HS-27A (cell line): Measurements from ENCODE around the gene RGMA.

Experiments used
- DNase-seq: peaks from one replicate; pipeline ENCODE4 v3.0.0-alpha.2; 2012; ENCODE audit warnings: low read depth, missing footprints

The RGMA gene

DNA sequence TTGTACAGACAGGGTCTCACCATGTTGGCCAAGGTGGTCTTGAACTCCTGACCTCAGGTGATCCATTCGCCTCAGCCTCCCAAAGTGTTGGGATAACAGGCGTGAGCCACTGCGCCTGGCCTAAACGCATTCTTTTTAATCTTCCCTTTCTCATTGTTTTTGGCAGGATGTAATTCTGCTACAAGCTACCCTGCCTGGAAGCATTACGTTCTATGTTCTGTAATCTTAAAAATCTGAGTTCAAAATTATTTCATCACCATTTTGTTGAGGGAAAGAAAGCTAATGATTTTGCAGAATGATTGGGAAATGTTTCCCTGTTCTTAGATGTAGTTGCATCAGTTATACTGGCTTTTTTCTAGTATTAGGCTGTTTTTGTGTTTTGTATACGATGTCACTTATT lies 71.5 kb downstream of the RGMA start:
- DNase-seq, result no peak

DNA sequence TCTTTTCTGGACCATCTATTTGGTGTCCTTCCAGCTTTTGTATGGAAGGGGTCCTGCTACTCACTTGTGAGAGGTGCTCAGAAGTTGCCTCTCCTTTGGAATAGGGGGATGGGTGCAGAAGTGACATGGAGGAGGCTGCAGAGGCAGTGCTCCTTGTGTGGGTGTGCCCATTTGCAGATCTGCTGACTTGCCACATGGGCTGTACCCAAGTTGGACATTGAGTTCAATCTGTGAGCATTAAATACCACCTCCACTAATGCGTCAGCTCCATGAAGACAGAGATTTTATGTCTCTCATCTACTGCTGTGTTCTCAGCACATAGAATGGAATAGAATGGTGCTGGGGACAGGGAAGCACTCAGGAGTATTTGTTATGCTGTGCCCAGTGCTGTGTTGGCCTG lies 76.2 kb downstream of the RGMA start:
- no peak for DNase-seq

DNA sequence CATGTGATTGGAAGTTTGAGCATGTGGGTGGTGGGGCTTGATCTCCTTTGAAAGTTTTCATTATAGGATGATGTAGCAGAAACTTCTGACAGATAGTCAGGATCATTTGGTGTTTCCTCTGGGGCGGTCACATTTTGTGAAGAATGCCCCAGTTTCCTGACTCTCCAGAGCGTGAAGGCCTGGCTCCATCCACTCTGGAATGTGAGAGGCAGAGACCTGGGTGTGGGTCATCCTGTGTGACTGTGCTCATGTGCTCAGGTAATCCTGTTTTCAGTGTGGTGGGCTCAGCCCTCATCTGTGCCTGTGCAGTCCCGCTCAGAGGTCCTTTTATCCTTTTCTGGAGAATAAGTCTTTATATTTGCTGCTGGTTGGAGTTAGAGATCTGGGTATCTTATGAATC lies 81.0 kb downstream of the RGMA start:
- no peak for DNase-seq

DNA sequence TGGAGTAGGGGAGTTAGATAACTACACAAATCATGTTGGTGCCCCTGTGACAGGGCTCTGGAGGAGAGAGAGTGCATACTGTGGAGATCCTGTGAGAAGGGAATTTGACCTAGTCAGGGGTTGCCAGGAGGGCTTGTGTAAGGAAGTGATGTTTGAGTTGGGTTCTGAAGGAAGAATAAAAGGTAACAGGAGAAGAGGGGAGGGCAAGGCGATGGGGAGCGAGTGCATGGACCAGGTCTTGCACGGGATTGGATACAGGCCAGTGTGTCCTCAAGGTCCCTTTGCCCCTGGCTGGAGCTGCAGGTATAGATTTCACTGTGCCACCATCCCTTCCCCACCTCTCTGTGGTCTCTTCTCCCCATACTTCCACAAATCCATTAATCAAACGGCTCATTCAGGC lies 83.9 kb downstream of the RGMA start:
- no peak for DNase-seq

DNA sequence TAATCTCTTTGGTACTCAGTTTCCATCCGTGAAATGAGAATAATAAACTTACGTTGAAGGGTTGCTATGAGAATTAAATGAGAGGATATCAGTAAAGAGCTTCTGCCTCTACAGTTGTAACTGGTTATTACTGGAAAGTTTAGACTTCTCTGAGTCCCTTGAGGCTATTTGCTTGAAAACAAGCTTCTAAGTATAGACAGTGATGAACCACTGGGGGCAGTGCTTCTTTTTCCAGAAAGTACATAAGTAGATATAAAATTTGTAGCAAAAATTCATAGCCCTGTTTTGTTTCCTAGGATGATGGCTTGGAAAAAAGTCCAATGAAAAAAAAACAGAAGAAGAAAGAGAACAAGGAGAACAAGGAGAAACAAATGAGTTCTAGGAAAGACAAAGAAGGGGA lies 87.1 kb downstream of the RGMA start:
- no peak for DNase-seq

DNA sequence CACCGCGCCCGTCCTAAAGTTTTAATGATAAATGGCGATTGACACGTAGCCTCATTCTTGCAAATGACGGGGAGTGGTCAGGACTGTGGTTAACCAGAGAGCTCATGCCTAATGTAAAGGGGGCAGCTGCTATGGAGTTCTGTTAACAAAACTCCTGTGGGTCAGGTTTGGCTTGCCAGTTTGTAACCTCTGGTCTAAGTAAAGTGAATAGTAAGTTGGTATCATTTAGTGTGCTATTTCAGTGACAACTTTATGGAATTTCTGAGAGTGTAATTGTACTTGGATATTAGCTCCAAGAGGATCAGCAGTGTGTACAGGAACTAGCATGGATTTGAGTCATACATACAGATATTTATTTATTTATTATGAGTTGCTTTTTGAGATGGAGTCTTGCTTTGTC lies 87.9 kb downstream of the RGMA start:
- no peak for DNase-seq

DNA sequence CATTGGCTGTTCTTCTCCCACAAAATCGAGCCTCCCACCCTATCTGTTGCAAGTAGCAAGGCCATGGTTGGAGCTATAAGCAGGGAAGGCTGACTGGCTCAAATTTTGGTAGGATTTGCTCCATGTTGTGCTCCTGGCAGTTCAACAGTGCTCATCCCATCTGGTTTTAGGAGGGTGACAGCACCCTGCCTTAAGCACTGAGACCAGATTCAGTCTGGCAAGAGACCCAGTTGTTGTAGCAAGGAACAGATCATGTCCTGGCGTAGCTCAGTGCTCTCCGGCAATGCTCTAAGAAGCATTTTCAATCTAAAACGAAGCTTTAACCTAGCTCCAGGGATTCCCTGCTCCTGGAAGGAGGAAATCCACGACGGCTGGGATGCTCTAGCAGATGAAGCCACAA lies 91.2 kb downstream of the RGMA start:
- no peak for DNase-seq

DNA sequence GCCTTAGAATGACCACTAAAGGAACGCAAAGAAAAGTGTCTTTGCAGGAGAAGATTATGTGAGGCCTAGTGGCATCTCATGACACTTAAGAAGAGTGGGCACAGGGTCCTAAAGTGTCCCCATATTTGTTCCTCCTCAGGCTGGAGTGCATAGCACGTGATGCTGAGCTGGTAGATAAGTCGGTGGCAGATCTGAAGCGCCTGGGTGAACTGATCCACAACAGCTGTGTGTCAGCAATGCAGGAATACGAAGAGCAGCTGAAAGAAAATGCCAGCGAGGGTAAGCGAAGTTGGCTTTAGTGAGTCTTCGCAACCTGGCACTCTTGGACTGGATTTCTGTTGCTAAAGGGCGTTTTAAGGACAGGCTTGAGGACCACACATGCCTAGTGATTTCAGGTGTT lies 96.3 kb downstream of the RGMA start:
- DNase-seq, result no peak

DNA sequence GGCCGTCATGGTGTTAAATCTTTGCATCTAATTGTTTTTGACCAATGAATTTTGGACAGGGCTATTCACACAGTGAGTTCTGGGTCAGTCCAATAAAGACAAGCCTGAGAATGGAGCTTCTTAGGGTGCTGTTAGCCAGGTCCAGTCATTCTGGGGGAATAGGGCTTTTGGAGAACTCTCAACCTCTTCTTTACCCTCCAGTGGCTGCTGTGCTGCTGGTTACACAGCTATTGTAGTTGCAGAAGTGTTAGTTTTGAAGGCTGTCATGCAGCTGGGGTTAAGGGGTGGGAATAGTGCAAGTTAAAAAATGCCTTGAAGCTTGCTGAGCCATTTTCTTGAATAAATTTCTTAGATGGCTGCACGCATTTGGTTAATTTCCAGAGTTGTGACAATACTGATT lies 99.0 kb downstream of the RGMA start:
- DNase-seq, result no peak

DNA sequence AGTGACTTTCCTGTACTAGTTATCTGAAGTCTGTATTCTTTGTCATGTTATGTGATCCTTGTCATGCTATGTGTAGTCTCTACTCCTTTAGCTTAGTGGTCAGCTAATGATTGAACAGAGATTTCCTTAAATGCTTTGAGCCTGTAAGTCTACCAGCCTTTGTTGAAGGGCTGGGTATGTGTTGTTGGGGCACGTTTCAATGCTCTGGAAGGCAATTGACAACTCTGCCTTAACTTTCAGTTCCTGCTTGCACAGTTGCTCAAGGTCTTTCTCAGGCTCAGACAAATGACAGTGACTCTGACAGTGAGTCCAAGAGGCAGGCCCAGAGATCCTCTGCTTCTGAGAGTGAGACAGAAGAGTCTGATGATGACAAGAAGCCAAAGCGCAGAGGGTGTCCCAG lies 99.5 kb downstream of the RGMA start:
- DNase-seq, result no peak
